GM18507 (cell line): ENCODE measurements around the gene VSIR.
A peak's percentile ranks its signal among the peaks of the same experiment; 100 is the strongest.

Experiments
- DNase-seq: peaks from one replicate; pipeline ENCODE4 v3.0.0; 2011; ENCODE audit warnings: low read depth; ENCODE audit not compliant: insufficient read length; ENCODE audit errors: extremely low spot score
- FAIRE-seq: peaks from 2 replicates; lab custom pipeline; 2011; peaks lifted over from hg19 to GRCh38; lab: Jason Lieb, UNC

The VSIR gene

DNA sequence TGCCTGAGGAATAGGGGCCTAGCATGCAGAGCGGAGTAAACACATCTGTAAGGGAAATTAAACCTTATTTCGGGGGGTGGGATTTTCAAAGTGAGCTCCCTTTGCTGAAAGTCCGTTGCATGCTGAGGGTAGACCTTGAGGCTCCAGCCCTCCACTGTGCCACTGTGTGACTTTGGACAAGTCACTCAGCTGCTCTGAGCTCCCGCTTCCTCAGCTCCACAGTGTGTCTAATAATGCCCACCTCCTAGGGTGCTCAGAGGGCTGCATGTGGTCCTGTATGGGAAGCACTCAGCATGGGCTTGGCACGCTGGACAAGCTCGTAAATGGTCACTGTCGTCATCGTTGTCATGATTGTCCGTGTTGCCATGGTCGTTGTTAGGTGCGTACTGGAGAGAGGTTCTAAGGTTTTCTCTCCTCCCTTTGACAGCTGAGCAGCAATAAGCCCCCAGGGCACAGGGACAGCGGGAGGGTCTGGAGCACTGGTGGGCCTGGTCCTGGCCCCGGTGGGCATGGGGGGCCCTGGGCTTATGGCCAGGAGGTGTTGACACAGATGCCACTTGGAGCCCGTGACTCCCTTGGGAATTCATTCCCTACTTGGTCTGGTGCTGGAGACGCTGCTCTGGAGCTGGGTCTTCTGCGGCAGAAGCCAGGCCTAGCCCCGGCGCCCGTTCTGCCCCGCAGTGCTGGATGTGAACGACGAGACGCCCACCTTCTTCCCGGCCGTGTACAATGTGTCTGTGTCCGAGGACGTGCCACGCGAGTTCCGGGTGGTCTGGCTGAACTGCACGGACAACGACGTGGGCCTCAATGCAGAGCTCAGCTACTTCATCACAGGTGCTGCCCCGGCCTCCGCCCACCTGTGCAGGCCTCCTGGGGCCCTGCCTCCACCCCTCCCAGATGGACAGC lies 66.9 kb downstream of the VSIR start:
- DNase-seq, result no peak
- FAIRE-seq, result no peak

DNA sequence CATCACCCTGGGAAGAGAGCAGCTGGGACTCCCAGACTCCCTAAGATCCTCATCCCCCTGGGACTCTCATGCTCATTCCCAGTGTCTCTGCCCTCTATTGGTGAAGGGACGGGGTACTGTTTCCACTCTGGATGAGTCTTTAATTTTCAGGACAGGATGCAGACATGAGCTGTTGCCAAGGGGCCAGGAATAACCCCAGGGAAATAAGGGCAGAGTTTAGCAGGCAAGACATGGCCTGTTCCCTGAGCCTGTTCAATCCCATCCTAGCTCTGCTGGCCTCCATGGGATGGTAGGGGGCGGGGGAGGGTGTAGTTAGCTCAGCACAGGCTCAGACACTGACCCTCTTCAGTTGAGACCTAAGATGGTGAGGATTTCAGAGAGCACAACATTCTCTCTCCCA lies 67.7 kb downstream of the VSIR start:
- no peak for DNase-seq
- no peak for FAIRE-seq

DNA sequence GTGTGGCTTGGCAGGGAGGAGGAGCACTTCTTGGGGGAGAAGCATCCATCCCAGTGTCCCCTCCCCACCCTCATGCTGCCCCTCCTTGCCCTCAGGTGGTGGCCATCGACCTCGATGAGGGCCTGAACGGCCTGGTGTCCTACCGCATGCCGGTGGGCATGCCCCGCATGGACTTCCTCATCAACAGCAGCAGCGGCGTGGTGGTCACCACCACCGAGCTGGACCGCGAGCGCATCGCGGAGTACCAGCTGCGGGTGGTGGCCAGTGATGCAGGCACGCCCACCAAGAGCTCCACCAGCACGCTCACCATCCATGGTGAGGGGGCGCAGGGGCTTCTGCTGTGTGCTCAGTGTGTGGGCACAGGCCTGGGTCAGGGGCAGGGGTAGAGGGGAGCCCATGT lies 68.5 kb downstream of the VSIR start:
- DNase-seq (no peak), FAIRE-seq (no peak)

DNA sequence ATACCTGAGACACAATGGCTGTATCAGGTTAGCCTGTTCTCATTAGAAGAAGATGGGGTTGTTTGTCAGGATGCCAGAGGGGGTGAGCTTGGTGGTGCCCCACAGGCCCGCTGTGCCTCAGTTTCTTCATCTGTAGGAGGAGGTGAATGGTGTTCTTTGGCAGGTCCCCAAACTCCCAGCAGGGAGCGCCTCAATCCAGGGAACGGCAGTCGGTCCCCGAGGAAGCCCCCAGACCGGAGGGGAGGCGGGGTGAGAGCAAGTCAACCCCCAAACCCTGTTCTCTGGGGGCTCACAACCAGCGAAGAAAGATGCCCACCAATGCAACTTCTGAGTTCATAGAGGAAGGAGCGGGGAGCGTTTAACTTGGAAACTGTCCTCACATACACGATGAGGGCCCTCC lies 69.7 kb downstream of the VSIR start:
- FAIRE-seq (no peak), DNase-seq (no peak)

DNA sequence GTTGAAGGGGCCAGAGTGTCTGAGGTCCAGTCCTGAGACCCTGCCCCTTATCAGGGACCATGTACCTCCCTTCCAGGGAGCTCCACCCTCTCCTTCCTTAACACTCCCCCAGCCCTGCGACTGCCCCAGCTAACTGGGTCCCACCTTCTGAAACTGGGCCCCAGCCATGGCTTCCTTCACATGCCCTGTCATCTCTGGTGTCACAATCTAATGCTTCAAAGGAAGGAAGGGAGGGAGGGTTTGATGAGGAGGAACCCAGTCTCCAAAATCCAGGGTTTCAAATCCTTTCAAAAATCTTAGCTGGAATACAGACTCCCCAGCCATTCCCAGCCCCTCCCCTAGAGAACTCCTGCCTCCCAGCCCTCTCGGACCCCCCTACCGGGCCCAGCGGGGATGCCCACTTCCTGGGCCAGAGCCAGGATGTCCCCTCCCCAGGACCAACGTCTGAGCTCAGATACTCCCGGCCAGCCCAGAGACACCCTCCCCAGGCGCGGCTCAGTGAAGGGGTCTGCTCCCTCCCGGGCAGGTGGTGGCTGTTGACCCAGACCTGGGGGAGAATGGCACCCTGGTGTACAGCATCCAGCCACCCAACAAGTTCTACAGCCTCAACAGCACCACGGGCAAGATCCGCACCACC lies 71.7 kb downstream of the VSIR start:
- DNase-seq (no peak), FAIRE-seq (no peak)

DNA sequence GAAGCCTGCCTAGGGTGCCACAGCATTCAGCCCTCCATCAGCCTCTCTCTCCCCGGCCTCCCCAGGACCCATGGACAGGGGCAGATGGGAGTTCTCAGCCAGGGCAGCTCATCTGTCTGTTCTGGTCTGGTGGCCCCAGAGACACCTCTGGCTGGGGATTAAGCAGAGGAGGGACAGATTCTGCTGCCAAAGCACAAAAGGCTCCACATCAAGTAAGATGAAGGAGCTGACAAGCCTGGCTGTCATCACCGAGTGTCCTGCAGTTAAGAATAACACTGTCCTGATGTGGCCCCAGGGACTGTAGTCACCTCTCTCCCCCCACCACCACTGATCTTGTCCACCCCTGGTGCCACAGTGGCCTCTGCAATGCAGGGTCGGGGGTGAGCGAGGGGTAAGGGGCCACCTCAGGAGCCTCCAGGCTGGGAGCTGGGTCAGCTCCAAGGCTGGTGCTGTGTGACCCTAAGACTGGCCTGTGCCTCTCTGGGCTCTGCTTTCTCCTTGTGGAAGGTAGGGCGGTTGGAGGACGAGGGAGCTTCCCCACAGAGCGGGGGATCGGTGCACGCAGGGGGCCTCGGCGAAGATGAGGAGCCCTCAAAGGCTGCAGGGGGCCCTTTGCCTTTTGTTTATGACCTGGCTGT lies 72.5 kb downstream of the VSIR start:
- DNase-seq (no peak), FAIRE-seq (no peak)

DNA sequence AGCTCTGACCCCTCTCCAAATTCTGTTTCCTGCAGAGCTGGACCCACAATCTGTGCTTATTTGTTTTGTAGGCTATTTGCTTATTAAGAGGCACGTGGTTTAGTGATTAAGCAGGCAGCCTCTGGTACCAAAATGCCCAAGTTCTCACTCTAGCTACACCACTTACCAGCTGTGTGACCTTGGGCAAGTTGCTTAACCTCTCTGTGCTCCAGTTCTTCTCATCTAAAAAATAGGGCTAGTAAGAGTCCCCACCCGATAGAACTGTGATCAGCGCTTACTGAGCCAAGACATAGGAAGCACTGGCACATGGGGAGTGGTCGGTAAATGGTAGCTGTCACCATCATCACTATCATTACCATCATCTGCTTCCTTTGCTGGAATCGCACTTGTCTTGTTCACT lies 74.6 kb downstream of the VSIR start:
- FAIRE-seq, result no peak
- no peak for DNase-seq

DNA sequence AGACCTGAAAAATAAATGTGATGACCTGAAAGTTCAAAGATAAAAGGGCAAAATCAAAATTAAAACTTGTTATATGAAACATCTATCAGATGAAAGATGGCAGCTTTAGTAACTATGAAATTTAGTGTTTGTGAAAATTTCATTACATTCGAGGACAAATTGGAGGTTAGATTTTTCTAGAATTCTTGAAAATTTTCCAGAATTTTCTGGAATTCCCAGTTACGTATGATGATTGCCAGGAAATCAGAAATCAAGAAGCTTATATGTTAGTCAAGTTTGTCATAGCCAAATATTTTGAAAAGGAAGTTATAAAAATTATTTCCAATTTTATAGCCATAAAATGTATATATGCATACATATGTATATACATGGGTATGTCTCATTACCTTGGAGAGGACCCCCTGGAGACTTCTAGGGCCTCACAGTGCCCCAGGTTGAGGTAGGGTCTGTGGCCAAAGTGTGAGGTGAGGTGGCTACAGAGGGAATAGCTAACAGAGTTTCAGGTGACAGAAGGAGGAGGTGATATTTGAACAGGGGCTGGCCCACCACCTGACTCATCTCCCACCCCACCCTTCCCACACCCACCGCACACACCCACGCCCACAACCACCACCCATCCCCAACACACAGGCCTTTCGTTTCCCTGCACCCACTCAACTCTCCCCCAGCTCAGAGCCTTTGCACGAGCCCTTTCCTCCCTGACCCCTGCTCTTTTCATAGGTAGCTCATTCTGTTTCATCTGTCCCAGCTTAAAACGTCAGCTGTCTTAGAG lies 75.2 kb downstream of the VSIR start:
- FAIRE-seq, result peak; percentile 76

More for the DNA sequence above, 75.2 kb downstream of the VSIR start:
- peak; percentile 48 for DNase-seq
